ENCODE data around the gene CA11.
"Not testable (repeated sequence)": the region's sequence is repeated elsewhere in the genome, so short reads cannot be mapped to it uniquely, and the experiment has no call there.

CA11 gene

GRCh38 chr19:48669903-48670668 is 24.1 kb upstream of the CA11 start:
- no peak for FAIRE-seq

- FAIRE-seq = no peak
Observed at GRCh38 chr19:48668761-48669160, 22.8 kb upstream of the CA11 start.

- FAIRE-seq = no peak
Observed at GRCh38 chr19:48668332-48668731, 22.3 kb upstream of the CA11 start.

GRCh38 chr19:48665786-48666185 is 19.8 kb upstream of the CA11 start:
- FAIRE-seq = no peak

DNA sequence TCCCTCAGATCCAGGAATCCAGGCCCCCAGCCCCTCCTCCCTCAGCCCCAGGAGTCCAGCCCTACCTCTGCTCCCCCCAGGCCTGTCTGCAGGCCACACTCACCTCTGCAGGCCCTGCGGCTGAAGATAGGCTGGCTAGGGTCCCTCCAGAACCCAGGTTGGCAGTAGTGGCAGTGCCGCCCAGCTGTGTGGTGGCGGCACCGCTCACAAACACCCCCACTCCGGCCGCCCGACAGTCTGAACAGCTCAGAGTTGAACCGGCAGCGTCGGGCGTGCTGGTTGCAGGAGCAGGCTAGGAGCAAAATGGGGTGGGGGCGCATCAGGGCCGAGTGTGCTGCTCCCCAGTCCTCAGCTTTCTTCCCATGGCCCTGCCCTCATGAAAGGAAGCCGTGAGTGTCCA is 18.5 kb upstream of the CA11 start:
- no peak for FAIRE-seq

DNA sequence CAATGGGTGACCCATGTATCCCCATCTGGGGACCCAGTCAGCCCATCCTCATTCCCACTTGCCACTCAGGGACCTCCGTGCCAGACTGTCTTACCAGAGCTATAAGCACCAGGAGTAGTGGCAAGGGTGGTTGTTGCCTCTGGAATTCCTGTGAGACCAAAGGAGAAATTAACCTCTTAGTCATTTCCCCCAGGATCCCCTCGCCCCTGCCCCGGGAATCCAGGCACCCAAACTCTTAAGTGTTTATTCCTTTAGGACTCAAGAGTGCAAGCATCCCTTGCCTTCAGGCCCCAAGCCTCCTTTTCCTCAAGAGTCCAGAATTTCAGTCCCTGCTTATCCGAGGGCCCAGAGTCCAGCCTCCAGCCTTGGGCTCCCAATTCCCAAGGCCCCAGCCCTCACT is 17.7 kb upstream of the CA11 start:
- no peak for FAIRE-seq

DNA sequence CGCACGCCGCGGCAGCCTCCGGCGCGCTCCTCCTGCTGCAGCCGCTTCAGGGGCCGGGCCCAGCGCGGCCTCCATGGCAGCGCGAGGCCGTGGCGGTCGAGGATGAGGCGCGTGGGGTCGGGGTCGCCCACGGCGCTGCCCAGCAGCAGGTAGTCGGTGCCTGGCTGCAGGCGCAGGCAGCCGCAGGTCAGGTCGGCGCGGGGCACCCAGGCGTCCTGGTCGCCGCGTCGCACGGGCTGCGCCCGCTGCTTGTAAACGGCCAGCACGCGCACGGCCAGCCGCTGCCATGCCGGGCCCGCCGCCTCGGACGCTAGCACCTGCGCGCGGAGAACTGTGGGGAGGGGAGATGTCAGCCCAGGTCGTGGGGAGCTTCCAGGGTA is 15.7 kb upstream of the CA11 start:
- no peak for FAIRE-seq

DNA sequence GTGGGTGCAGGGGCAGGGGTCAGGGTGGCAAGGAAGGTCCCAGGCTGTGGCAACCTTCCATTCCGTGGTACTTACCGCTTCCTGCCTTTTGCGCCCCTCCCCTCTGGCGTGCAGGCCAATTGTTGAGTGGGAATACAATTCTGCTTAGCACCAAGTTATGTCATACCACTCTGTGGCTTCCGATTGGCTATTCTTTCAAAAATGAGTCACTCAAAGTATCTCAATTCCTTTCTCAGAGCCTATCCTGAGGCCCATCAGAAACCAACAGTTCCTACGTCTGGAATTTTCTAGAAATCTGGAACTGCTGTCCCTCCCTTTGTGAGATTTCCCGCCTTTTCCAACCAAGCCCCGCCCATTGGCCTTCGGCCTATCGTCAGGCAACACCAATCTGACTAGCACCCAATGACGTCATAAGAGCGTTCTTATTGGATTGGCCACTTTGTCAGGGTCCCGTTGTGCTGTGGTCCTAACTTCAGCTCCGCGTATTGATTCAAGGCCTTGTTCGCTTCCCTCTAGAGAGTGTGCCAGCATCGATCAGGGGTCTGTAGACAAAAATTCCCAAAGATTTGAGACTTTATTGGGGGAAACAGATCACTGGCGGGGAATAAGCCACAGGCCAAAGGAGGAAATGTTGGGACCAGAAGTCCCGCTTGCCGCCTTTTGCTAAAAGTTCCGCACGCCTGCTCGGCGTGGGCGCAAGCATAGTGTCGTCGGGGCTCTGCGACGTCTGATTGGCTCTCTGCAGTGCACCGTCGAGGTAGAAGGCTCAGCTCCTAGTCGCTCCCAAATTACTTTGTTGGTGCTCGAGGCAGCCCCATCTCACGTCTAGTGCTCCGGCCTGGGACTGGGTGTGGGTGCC is 15.1 kb upstream of the CA11 start:
- peak; percentile 97 for FAIRE-seq

GRCh38 chr19:48659768-48660167 is 13.8 kb upstream of the CA11 start:
- FAIRE-seq = no peak

DNA sequence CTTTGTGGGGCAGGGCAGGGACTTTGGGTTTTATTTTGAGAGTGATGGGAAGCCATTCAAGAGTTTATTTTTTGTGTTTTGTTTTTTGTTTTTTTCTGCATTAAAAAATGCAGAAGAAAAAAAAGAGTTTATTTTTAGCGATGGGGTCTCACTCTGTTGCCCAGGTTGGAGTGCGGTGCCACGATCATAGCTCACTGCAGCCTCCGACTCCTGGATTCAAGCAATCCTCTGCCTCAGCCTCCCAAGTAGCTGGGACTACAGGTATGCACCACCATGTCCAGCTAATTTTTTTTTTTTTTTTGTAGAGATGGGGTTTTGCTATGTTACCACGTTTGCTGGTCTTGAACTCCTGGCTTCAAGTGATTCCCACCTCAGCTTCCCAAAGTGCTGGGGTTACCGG is 12.5 kb upstream of the CA11 start:
- no peak for FAIRE-seq

GRCh38 chr19:48657828-48658227 is 11.8 kb upstream of the CA11 start:
- not testable (repeated sequence) for FAIRE-seq

DNA sequence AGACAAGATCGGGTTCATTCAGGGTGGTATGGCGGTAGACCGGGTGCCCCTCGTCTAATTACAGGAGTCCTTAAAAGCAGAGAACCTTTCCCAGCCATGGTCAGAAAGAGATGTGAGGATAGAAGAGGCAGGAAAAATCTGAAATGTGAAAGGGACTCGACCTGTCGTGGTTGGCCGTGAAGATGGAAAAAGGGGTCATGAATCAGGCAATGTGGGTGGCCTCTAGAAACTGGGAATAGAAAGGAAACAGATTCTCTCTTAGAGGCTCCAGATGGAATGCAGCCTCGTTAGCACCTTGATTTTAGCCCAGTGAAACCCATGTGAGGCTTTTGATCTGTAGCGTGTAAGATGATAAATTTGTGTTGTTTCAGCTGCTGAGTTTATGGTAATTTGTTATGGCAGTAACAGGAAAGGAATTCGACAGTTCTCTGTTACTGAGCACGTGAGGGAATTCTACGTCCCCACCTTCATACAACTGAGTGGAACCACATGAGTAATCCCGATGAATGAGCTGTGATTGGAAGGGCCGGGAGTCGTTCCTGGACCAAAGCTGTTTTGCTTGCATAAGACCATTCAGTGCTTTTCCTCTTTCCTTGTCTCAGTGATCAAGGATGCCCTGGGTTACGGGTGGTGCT is 11.0 kb upstream of the CA11 start:
- no peak for FAIRE-seq

GRCh38 chr19:48654299-48655059 is 8.5 kb upstream of the CA11 start:
- no peak for FAIRE-seq

GRCh38 chr19:48651683-48652048 is 5.7 kb upstream of the CA11 start:
- FAIRE-seq = no peak

- no peak for FAIRE-seq
Observed at GRCh38 chr19:48650974-48651682, 5.1 kb upstream of the CA11 start.

DNA sequence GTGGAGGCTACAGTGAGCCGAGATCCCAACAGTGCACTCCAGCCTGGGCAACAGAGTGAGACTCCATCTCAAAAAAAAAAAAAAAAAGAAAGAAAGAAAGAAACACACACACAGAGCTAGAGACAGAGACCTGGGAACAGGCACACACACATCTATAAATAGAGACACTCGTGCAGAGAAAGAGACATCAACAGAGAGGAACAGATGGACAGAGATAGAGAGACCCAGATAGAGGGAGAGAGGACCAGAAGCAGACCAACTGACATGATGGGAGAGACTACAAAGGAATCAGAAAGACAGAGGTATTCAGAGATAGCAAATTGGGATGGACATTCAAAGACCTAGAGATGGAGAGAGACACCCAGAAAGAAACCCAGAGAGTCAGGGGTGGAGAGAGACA is 2.1 kb upstream of the CA11 start:
- no peak for FAIRE-seq

DNA sequence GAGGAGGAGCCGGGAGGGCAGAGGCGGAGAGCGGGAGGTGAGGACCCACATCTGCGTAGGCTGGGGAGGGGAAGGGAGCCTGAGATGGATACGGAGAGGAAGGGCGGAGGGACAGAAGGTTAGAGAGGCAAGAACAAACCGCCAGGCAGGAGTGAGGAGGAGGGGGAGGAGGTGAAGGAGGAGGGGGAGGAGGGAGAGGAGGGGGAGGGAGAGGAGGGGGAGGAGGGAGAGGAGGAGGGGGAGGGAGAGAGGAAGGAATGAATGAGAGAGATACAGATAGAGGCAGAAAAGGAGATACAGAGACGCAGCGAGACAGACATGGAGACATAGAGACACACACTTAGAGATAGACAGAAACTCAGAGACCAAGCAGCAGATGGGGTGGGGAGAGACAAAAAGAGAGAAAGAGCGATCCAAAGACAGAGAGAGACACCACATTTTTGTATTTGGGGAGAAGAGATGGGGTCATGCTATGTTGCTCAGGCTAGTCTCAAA is 782 bp upstream of the CA11 start:
- FAIRE-seq = no peak

DNA sequence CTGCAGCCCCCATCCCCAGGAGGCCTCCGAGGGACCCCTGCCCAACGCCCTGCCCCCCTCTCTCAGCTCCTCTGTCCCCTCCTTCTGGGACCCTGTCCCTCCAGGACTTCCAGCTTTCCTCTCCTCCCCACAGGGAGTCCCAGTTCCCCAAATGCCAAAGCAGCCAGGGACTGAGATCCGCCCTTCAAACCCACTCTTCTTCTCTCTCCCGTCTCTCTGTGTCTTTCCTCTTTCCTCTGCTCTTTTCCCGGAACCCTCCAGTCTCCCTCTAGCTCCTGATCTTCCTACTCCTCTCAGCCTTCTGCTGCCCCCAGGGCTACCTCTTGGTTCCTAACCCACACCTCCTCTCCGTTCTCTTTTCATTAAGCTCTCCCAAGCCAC is 377 bp downstream of the CA11 start:
- FAIRE-seq = no peak

DNA sequence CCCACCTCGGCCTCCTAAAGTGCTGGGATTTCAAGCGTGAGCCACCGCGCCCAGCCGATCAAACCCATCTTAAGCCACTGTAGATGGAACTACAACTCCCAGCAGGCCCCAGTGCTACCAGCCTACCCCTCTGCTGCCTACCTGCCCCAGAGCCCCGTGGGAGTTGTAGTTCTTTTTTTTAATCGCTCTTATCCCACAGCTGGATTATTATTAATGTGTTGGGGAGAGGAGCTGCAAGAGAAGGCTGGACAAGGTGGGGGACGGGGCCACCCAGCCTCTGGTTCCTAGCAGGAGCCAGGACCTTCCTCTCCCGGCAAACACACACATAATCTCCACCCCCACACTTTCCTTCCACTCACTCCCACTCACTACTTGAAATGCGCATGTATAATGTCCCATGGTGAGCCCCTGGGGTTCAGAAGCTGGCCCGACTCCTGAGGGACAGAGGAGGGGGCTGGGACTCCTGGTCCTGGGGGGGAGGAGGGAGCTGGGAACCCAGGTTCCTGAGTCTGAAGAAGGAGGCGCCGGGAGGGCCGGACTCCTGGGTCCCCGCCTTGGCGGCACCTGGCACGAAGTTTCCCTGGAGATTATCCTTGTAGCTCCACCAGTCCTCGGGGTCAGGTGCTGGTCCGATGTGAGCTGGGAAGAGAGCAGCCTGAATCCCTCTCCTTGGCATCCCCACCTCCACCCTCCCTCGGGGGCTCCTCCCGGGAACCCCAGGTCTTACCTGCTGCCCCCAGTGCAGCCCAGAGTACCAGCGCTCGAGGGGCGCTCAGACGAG is 958 bp downstream of the CA11 start:
- FAIRE-seq = no peak

GRCh38 chr19:48644355-48644754 is 1.6 kb downstream of the CA11 start:
- FAIRE-seq = no peak

DNA sequence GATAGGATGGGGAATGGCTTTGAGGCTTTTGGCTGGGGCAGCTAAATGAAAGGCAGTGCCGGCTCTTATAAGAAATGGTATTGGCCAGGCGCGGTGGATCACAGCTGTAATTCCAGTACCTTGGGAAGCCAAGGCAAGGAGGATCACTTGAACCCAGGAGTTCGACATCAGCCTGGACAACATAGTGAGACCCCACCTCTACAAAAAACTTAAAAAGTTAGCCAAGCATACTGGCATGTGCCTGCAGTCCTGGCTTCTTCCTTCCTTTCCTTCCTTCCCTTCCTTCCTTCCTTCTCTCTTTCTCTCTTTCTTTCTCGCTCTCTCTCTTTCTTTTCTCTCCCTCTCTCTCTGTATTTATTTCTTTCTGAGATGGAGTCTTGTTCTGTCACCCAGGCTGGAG is 3.1 kb downstream of the CA11 start:
- no peak for FAIRE-seq

DNA sequence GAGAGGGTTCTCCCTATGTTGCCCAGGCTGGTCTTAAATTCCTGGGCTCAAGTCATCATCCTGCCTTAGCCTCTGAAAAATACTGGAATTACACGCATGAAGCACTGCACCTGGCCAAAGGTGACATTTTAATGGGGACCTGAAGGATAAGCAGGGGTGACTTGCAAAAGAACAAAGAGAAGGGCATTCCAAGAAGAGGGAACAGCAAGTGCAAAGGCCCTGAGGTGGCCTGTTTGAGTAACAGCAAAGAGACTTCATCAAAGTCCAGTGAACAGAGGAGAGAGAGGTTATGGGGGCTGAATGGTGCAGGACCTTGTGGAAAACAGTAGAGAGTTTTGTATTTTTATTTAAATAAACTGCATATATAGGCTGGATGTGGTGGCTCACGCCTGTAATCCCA is 4.1 kb downstream of the CA11 start:
- FAIRE-seq = no peak
